ENCODE measurements around the gene TRIM68. TPM values are rescaled to one million over a fixed set of nuclear protein-coding genes. Genes with fewer than 3 reads are reported as not detected.

TRIM68 gene
- total RNA-seq (1 to 10 TPM; 6.1 TPM), total RNA-seq (11.2 to 31.4 reads per million in 2 donors)

DNA sequence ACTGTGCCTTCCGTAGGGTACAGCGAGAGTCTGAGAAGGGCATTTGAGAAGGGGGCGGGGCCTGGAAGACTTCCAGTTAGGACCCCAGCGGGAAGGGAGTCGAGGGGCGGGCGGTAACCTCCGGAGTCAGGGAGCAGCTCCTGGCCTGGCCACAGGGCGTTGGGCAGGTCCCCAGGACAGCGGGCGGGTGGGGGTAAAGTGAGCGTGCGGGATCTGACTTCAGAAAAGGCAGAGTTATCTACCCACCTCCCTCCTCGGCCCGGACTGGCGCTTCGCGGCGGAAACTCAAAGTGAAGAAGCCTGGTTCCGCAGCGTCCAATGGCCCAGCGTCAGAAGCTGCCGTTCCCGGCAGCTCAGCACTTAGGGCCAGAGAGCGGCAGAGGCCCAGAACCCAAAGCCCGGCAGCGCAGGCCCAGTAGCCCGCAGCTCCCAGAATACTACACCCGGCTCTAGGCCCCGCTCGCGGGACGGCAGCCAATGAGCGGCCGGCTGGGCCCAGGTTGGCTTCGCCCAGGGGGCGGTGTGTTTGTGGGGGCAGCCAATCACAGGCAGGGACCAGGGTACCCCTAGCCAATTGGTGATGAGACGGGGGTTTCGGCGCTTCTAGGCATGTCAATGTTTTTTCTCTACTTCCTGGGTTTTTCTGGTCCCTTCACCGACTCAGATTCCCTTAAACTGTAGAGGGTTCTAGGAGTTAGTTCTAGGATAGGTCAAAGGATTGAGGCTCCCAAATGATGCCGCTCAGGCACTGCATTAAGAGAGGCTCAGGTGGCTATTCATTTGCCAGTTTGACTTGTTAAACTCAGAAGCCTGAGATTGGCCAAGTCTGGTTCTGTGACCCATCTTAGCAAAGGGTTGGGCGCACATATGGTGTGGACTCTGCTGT lies at the start of gene TRIM68:
TSS of gene TRIM68 (minus strand) at position 451 of the 886 bp plus-strand sequence. CDS start 2,727 bp downstream, outside the sequence.
- ATAC-seq (peak; percentile 100), DNase-seq (peak; percentile 88 to 92 (median 89))
- Mint-ChIP-seq H3K36me3 (ENCODE audit: low read depth) (peaks cover 3% of the 10 kb centered on the region), H3K4me3 (peak within 1 kb of the TSS; percentile 94), H3K27me3 (no peaks in the 10 kb centered on the region), H3K4me1 (peaks cover 24% of the 10 kb centered on the region), H3K27ac (peak within 1 kb of the TSS; percentile 97)
- H3K9me3 ChIP-seq (ENCODE audit: control insufficient read depth, low read length, poor library complexity, severe bottlenecking): no peaks in the 10 kb centered on the region

DNA sequence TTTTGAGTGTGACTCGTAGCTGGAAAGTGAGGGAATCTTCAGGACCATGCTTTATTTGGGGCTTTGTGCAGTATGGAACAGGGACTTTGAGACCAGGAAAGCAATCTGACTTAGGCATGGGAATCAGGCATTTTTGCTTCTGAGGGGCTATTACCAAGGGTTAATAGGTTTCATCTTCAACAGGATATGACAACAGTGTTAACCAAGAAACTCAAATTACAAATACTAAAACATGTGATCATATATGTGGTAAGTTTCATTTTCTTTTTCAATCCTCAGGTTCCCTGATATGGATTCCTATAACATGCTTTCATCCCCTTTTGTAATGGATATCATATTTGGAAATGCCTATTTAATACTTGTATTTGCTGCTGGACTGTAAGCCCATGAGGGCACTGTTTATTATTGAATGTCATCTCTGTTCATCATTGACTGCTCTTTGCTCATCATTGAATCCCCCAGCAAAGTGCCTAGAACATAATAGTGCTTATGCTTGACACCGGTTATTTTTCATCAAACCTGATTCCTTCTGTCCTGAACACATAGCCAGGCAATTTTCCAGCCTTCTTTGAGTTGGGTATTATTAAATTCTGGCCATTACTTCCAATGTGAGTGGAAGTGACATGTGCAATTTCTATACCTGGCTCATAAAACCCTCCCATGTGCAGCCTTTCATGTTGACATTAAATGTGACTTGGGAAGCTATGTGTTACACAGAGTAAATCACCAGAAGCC lies 46.8 kb upstream of the TRIM68 start:
- Mint-ChIP-seq H3K4me1 (no peaks in the 10 kb centered on the region), H3K4me3 (no peak overlapping the region), H3K36me3 (ENCODE audit: low read depth) (no peaks in the 10 kb centered on the region), H3K27ac (no peak overlapping the region), H3K27me3 (peaks cover 22% of the 10 kb centered on the region)
- ATAC-seq (no peak), DNase-seq (no peak)
- no peaks in the 10 kb centered on the region for H3K9me3 ChIP-seq (ENCODE audit: control insufficient read depth, low read length, poor library complexity, severe bottlenecking)

- Mint-ChIP-seq H3K27ac (no peak overlapping the region), H3K4me3 (no peak overlapping the region), H3K36me3 (ENCODE audit: low read depth) (peaks cover 5% of the 10 kb centered on the region), H3K27me3 (peaks cover 55% of the 10 kb centered on the region), H3K4me1 (peaks cover 7% of the 10 kb centered on the region)
- H3K9me3 ChIP-seq (ENCODE audit: control insufficient read depth, low read length, poor library complexity, severe bottlenecking): no peaks in the 10 kb centered on the region
- ATAC-seq: no peak
- no peak for DNase-seq
Observed at GRCh38 chr11:4647766-4648165, 39.7 kb upstream of the TRIM68 start.

DNA sequence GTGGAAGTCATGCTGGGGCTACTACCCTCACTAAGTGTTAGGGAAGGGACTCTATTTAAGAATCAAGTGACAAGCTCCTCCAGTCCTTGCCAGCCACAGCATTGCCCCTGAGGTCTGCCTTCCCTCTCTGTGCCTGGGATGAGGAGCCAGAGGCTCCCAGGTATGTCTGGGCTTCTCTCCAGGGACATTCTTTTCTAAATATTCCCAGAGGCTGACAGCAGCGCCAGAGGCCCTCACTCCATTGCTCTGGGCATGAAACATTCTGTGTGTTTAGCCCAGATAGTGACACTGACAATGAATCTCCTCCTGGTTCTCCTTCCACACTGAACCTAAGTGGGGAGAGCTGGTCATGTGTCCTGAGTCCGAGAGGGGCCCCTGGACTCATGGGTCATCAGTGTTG lies 37.9 kb upstream of the TRIM68 start:
- H3K4me1 Mint-ChIP-seq: peaks cover 7% of the 10 kb centered on the region
- peaks cover 66% of the 10 kb centered on the region for H3K27me3 Mint-ChIP-seq
- ATAC-seq: no peak
- peaks cover 8% of the 10 kb centered on the region for H3K36me3 Mint-ChIP-seq (ENCODE audit: low read depth)
- H3K27ac Mint-ChIP-seq: no peak overlapping the region
- H3K9me3 ChIP-seq (ENCODE audit: control insufficient read depth, low read length, poor library complexity, severe bottlenecking): no peaks in the 10 kb centered on the region
- no peak for DNase-seq
- no peak overlapping the region for H3K4me3 Mint-ChIP-seq

DNA sequence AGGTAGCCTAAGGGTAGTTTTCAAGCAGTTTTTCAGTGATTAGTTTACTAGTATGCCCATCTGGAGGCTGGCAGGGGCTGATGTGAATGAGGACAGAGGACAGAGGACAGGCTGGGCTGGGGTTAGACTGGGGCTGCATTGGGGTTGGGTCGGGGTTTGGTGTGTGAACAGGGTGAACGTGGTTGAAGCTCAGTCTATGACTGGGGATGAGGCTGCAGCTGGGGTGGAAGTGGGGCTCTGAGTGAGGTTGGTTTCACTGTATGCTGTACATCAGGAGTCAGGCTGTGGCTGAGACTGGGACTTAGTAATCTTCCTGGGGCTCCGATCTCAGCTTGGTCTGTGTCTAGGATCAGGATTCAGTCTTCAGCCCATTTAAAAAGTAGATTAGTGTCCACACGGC lies 36.2 kb upstream of the TRIM68 start:
- Mint-ChIP-seq H3K27me3 (peaks cover 54% of the 10 kb centered on the region), H3K27ac (no peak overlapping the region), H3K4me3 (no peak overlapping the region), H3K4me1 (peaks cover 7% of the 10 kb centered on the region), H3K36me3 (ENCODE audit: low read depth) (peaks cover 8% of the 10 kb centered on the region)
- no peaks in the 10 kb centered on the region for H3K9me3 ChIP-seq (ENCODE audit: control insufficient read depth, low read length, poor library complexity, severe bottlenecking)
- DNase-seq: no peak
- ATAC-seq: no peak

DNA sequence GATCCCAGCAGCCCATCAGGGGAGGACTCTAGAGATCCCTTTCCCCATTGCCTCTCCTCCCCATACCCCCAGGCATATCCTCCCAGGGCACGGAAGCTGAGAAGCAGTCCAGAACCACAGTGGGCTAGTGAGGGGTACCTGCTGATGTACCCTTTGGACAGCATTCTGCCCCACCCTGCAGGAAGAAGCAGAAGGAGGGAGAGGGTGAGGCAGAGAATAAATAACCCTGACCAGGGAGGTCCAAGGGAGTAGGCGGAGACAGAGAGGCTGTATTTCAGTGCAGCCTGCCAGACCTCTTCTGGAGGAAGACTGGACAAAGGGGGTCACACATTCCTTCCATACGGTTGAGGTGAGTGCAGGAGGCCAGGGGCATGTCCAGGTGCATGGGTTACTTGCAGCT lies 35.7 kb upstream of the TRIM68 start, which contains the start of gene OR51E1:
TSS of gene OR51E1 (plus strand) at position 301 of the 400 bp plus-strand sequence. CDS start 8,545 bp downstream, outside the sequence.
- no peak within 1 kb of the TSS for H3K27ac Mint-ChIP-seq
- H3K27me3 Mint-ChIP-seq: peaks cover 54% of the 10 kb centered on the region
- H3K4me3 Mint-ChIP-seq: no peak within 1 kb of the TSS
- H3K9me3 ChIP-seq (ENCODE audit: control insufficient read depth, low read length, poor library complexity, severe bottlenecking): no peaks in the 10 kb centered on the region
- DNase-seq: no peak
- no peak for ATAC-seq
- H3K4me1 Mint-ChIP-seq: peaks cover 7% of the 10 kb centered on the region
- H3K36me3 Mint-ChIP-seq (ENCODE audit: low read depth): peaks cover 8% of the 10 kb centered on the region

- H3K9me3 ChIP-seq (ENCODE audit: control insufficient read depth, low read length, poor library complexity, severe bottlenecking): no peaks in the 10 kb centered on the region
- Mint-ChIP-seq H3K27ac (no peak overlapping the region), H3K36me3 (ENCODE audit: low read depth) (peaks cover 8% of the 10 kb centered on the region), H3K4me1 (peaks cover 7% of the 10 kb centered on the region), H3K27me3 (peaks cover 52% of the 10 kb centered on the region), H3K4me3 (no peak overlapping the region)
- DNase-seq: no peak
- no peak for ATAC-seq
Observed at GRCh38 chr11:4643076-4643475, 35.0 kb upstream of the TRIM68 start.

DNA sequence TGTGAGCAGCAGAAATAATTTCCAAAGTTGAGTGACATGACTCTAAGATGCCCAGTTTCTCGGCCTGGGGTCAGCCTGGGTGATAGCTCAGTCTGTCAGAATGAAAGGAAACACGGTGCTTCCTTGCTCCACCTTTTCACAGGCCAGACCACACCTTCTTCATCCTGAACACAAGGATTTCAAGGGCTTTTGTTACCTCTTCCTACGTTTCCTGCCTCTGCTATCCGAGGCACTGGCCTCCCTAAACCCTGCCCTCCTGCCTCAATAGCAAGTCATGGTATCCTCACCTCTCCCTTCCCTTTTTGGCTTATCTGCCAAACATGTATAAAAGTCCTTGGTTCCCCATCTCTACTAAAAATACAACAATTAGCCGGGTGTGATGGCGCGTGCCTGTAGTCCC lies 34.0 kb upstream of the TRIM68 start:
- H3K4me1 Mint-ChIP-seq: peaks cover 7% of the 10 kb centered on the region
- ATAC-seq: no peak
- H3K4me3 Mint-ChIP-seq: no peak overlapping the region
- peaks cover 47% of the 10 kb centered on the region for H3K27me3 Mint-ChIP-seq
- no peak overlapping the region for H3K27ac Mint-ChIP-seq
- H3K36me3 Mint-ChIP-seq (ENCODE audit: low read depth): peaks cover 8% of the 10 kb centered on the region
- no peaks in the 10 kb centered on the region for H3K9me3 ChIP-seq (ENCODE audit: control insufficient read depth, low read length, poor library complexity, severe bottlenecking)
- no peak for DNase-seq

GRCh38 chr11:4641501-4641900 lies 33.5 kb upstream of the TRIM68 start:
- H3K36me3 Mint-ChIP-seq (ENCODE audit: low read depth): peaks cover 8% of the 10 kb centered on the region
- no peak for ATAC-seq
- no peak overlapping the region for H3K4me3 Mint-ChIP-seq
- peaks cover 43% of the 10 kb centered on the region for H3K27me3 Mint-ChIP-seq
- H3K4me1 Mint-ChIP-seq: peaks cover 7% of the 10 kb centered on the region
- DNase-seq: no peak
- H3K27ac Mint-ChIP-seq: no peak overlapping the region
- H3K9me3 ChIP-seq (ENCODE audit: control insufficient read depth, low read length, poor library complexity, severe bottlenecking): no peaks in the 10 kb centered on the region

DNA sequence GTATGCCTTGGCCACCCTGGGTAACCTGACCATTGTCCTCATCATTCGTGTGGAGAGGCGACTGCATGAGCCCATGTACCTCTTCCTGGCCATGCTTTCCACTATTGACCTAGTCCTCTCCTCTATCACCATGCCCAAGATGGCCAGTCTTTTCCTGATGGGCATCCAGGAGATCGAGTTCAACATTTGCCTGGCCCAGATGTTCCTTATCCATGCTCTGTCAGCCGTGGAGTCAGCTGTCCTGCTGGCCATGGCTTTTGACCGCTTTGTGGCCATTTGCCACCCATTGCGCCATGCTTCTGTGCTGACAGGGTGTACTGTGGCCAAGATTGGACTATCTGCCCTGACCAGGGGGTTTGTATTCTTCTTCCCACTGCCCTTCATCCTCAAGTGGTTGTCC lies 31.9 kb upstream of the TRIM68 start:
- H3K27me3 Mint-ChIP-seq: peaks cover 35% of the 10 kb centered on the region
- peaks cover 6% of the 10 kb centered on the region for H3K36me3 Mint-ChIP-seq (ENCODE audit: low read depth)
- no peak overlapping the region for H3K27ac Mint-ChIP-seq
- no peak overlapping the region for H3K4me3 Mint-ChIP-seq
- DNase-seq (no peak), ATAC-seq (no peak)
- no peaks in the 10 kb centered on the region for H3K9me3 ChIP-seq (ENCODE audit: control insufficient read depth, low read length, poor library complexity, severe bottlenecking)
- H3K4me1 Mint-ChIP-seq: peaks cover 5% of the 10 kb centered on the region

DNA sequence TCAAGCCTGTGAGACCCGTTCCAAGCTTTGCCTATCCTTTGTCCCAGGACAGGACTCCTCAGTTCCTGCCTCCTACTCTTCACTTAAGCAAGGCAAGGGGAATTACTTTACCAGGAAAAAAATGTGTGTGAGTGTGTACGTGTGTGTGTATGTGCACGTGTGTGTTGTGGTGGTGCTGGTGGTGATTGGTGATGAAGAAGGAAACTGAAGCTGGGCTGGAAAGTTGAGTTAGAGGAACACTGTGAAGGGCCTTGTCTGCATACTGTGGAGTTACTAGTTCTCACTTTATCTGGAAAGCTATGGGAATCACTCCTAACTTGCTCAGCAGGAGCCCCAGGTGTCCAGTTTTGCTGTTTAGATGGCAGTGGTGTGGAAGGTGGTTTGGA lies 29.6 kb upstream of the TRIM68 start:
- no peaks in the 10 kb centered on the region for H3K9me3 ChIP-seq (ENCODE audit: control insufficient read depth, low read length, poor library complexity, severe bottlenecking)
- ATAC-seq (no peak), DNase-seq (no peak)
- H3K4me1 Mint-ChIP-seq: no peaks in the 10 kb centered on the region
- H3K27ac Mint-ChIP-seq: no peak overlapping the region
- peaks cover 21% of the 10 kb centered on the region for H3K27me3 Mint-ChIP-seq
- H3K4me3 Mint-ChIP-seq: no peak overlapping the region
- peaks cover 3% of the 10 kb centered on the region for H3K36me3 Mint-ChIP-seq (ENCODE audit: low read depth)

DNA sequence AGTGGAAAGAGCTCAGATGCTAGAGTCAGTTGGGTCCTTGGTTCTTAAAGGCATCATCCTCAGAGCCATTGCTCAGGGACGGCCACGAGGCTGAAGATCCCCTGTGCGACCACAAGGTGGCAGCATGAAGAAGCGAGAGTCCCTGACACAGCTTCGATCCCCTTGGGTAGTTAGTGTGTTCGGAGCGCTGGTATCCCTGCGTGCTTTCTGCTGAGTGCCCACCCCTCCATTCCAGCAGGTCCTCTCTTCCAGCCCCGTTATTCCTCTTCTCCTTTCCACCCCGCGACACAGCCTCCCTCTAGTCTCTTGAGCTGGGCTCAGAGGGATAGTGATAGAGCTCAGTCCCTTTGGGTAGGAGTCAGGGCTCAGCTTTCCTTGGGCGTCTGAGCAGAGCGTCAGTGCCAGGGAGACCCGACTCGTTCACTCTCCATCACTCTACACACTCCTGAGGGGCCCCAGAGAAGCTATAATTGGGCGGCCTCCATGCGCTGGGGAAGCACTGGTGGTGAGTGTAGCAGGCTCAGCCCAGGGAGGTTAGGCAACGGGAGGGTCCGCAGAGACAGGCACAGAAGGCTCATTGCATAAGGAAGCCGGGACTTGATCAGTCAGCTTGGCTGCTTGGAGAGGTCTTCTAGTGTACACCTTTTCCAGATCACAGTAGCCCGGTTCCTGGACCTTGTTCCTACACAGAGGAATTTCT lies 29.1 kb upstream of the TRIM68 start, which contains the start of gene OR51D1:
TSS of gene OR51D1 (plus strand) at position 516 of the 700 bp plus-strand sequence. CDS start 2,314 bp downstream, outside the sequence.
- H3K4me3 Mint-ChIP-seq: no peak within 1 kb of the TSS
- H3K27me3 Mint-ChIP-seq: peaks cover 21% of the 10 kb centered on the region
- peak; percentile 96 for ATAC-seq
- H3K27ac Mint-ChIP-seq: no peak within 1 kb of the TSS
- DNase-seq: peak; percentile 39 to 64 (median 48)
- peaks cover 3% of the 10 kb centered on the region for H3K36me3 Mint-ChIP-seq (ENCODE audit: low read depth)
- H3K4me1 Mint-ChIP-seq: no peaks in the 10 kb centered on the region
- no peaks in the 10 kb centered on the region for H3K9me3 ChIP-seq (ENCODE audit: control insufficient read depth, low read length, poor library complexity, severe bottlenecking)

GRCh38 chr11:4636136-4636535 lies 28.1 kb upstream of the TRIM68 start:
- Mint-ChIP-seq H3K4me3 (no peak overlapping the region), H3K4me1 (no peaks in the 10 kb centered on the region), H3K27ac (no peak overlapping the region), H3K27me3 (peaks cover 21% of the 10 kb centered on the region), H3K36me3 (ENCODE audit: low read depth) (no peaks in the 10 kb centered on the region)
- no peaks in the 10 kb centered on the region for H3K9me3 ChIP-seq (ENCODE audit: control insufficient read depth, low read length, poor library complexity, severe bottlenecking)
- ATAC-seq (no peak), DNase-seq (no peak)
